K562 (cell line): ENCODE results near the gene AKAP3. TPM values are rescaled to one million over a fixed set of nuclear protein-coding genes. Genes with fewer than 3 reads are reported as not detected.

Experiments used
- ATAC-seq: fragments of 200-7000 bp; cut with Tn5 transposase; 3 replicates; pipeline ENCODE4 v1.9.1; 2020; ENCODE audit warnings: moderate library complexity
- BruUV-seq: library from RNA; stranded (reverse); fragments of 400-500 nt; replicated peaks from 2 replicates; lab custom pipeline; 2021; lab: Mats Ljungman, UMichigan
- CTCF ChIA-PET: fragments of 300-600 bp; formaldehyde crosslinking; extraction: SDS; loops from one replicate; lab custom pipeline; 2021; ENCODE audit warnings: low intra/inter-chr PET ratio; lab: Yijun Ruan, JAX
- POLR2A ChIA-PET: fragments of 300-600, 350-650 bp; sonication (Branson Sonifier 250); formaldehyde crosslinking; extraction: SDS; loops from one replicate; lab custom pipeline; 2021; ENCODE audit warnings: antibody characterized with exemption, inconsistent platforms; lab: Yijun Ruan, JAX
- DNase-seq, 4 experiments: peaks; one replicate each; pipeline versions ENCODE4 v3.0.0 to v3.0.0-alpha.2; 2011 to 2018; ENCODE audit warnings: low spot score in 3 of 4, mixed read lengths in 3 of 4; ENCODE audit errors: extremely low read depth in 1 of 4
- FAIRE-seq: peaks from 2 replicates; lab custom pipeline; 2011; peaks lifted over from hg19 to GRCh38; lab: Jason Lieb, UNC
- H2AFZ ChIP-seq: 2 replicates; pipeline ENCODE4 v1.6.0; 2011; ENCODE audit warnings: low read depth, low read length, control low read depth, inconsistent platforms
- H3K27ac ChIP-seq: fragments of 200-600 bp; 3 replicates; pipeline ENCODE4 v1.8.0; 2011; ENCODE audit warnings: low read depth, mild to moderate bottlenecking, control low read depth, inconsistent platforms, low read length, moderate library complexity, mixed read lengths; ENCODE audit errors: extremely low read depth
- H3K27me3 ChIP-seq, 2 experiments: fragments of 300-600 bp in 1 of 2; 2 replicates in 1 of 2; 3 replicates in 1 of 2; pipeline versions ENCODE4 v1.6.0 to v1.8.0; 2011; ENCODE audit warnings: inconsistent platforms in 2 of 2, low read length in 2 of 2, mild to moderate bottlenecking in 1 of 2, mixed read lengths in 1 of 2, moderate library complexity in 1 of 2; ENCODE audit not compliant: control insufficient read depth in 2 of 2, insufficient read depth in 2 of 2
- H3K36me3 ChIP-seq: fragments of 300-600 bp; 3 replicates; pipeline ENCODE4 v1.8.0; 2011; ENCODE audit warnings: mild to moderate bottlenecking, low read length, inconsistent platforms; ENCODE audit not compliant: control insufficient read depth, insufficient read depth
- H3K4me1 ChIP-seq, 2 experiments: fragments of 200-600 bp in 1 of 2; replicated peaks in 1 of 2; 2 replicates in 1 of 2; 3 replicates in 1 of 2; pipeline versions ENCODE4 v1.5.1 to v1.8.0; 2011; ENCODE audit warnings: inconsistent platforms in 2 of 2, low read length in 2 of 2, mild to moderate bottlenecking in 1 of 2, mixed read lengths in 1 of 2, moderate library complexity in 1 of 2; ENCODE audit not compliant: control insufficient read depth in 2 of 2, insufficient read depth in 2 of 2
- H3K4me2 ChIP-seq: 2 replicates; pipeline ENCODE4 v1.6.1; 2011; ENCODE audit warnings: low read length, control low read depth, inconsistent platforms, mixed read lengths; ENCODE audit not compliant: insufficient read depth
- H3K4me3 ChIP-seq: fragments of 200-600 bp; sonication (generic), shearing (Covaris generic); 2 replicates; pipeline ENCODE4 v1.5.1; 2016; ENCODE audit warnings: control low read depth, inconsistent platforms
- H3K79me2 ChIP-seq: fragments of 200-600 bp; 3 replicates; pipeline ENCODE4 v1.8.0; 2011; ENCODE audit warnings: low read length, inconsistent platforms; ENCODE audit not compliant: control insufficient read depth, insufficient read depth
- H3K9ac ChIP-seq, 2 experiments: 2 replicates each; pipeline versions ENCODE4 v1.6.0 to v1.6.1; 2011; ENCODE audit warnings: low read depth in 2 of 2, low read length in 2 of 2, control low read depth in 1 of 2, inconsistent platforms in 1 of 2, mild to moderate bottlenecking in 1 of 2, mixed read lengths in 1 of 2; ENCODE audit not compliant: insufficient read depth in 1 of 2
- H3K9me1 ChIP-seq: one replicate; pipeline ENCODE4 v1.6.0; 2011; ENCODE audit warnings: inconsistent platforms, mild to moderate bottlenecking, low read length, moderate library complexity; ENCODE audit not compliant: control insufficient read depth, insufficient read depth
- H3K9me3 ChIP-seq: replicated peaks from 2 replicates; pipeline ENCODE4 v1.5.1; 2011; ENCODE audit warnings: low read depth, low read length, inconsistent platforms; ENCODE audit not compliant: control insufficient read depth, insufficient read depth
- H4K20me1 ChIP-seq: replicated peaks from 2 replicates; pipeline ENCODE4 v1.6.1; 2011; ENCODE audit warnings: low read length, inconsistent platforms, mixed read lengths; ENCODE audit not compliant: control insufficient read depth, insufficient read depth
- E2F8 ChIP-seq: fragments of 450-650 bp; IDR thresholded peaks from 2 replicates; pipeline ENCODE4 v1.7.1; 2018; ENCODE audit warnings: mild to moderate bottlenecking, low read depth; ENCODE audit not compliant: partially characterized antibody
- ETV1 ChIP-seq: fragments of 450-650 bp; conservative IDR thresholded peaks from 2 replicates; pipeline ENCODE4 v1.6.1; 2016; ENCODE audit warnings: missing genetic modification characterization, control low read depth, low read depth, missing compliant biosample characterization
- FOXM1 ChIP-seq, 2 experiments: fragments of 450-650 bp in 1 of 2; sonication (generic) in 1 of 2; formaldehyde crosslinking in 1 of 2; IDR thresholded peaks; 2 replicates each; pipeline versions ENCODE4 v1.6.1 to v1.9.0; 2017 to 2022; ENCODE audit warnings: low read depth in 2 of 2, mild to moderate bottlenecking in 2 of 2, missing genetic modification reagents in 1 of 2, moderate library complexity in 1 of 2
- HDAC3 ChIP-seq: fragments of 450-650 bp; IDR thresholded peaks from 2 replicates; pipeline ENCODE4 v1.6.1; 2018; ENCODE audit warnings: borderline replicate concordance, mild to moderate bottlenecking, moderate library complexity; ENCODE audit not compliant: partially characterized antibody
- KDM1A ChIP-seq, 2 experiments: fragments of 450-650 bp; IDR thresholded peaks; 2 replicates each; pipeline ENCODE4 v1.6.1; 2016; ENCODE audit warnings: mild to moderate bottlenecking in 2 of 2
- MCM2 ChIP-seq: fragments of 450-650 bp; IDR thresholded peaks from 2 replicates; pipeline ENCODE4 v1.6.1; 2017; ENCODE audit warnings: low read depth, mild to moderate bottlenecking
- MXD1 ChIP-seq: fragments of 250-450 bp; sonication (Bioruptor Pico); IDR thresholded peaks from 2 replicates; pipeline ENCODE4 v1.8.0; 2021; ENCODE audit warnings: borderline replicate concordance, mild to moderate bottlenecking, moderate library complexity; ENCODE audit not compliant: poor library complexity, severe bottlenecking
- OTX1 ChIP-seq: fragments of 450-650 bp; formaldehyde crosslinking; IDR thresholded peaks from 2 replicates; pipeline ENCODE4 v1.4.0; 2022; ENCODE audit warnings: mild to moderate bottlenecking
- PCBP1 ChIP-seq: fragments of 200-400 bp; formaldehyde crosslinking; IDR thresholded peaks from 2 replicates; pipeline ENCODE4 v1.6.1; 2018; ENCODE audit warnings: mild to moderate bottlenecking, low read depth, low read length; ENCODE audit not compliant: poor library complexity, severe bottlenecking
- SAP30 ChIP-seq: fragments of 200-600 bp; sonication (generic); IDR thresholded peaks from 2 replicates; pipeline ENCODE4 v1.6.1; 2012; ENCODE audit warnings: borderline replicate concordance, low read depth, mild to moderate bottlenecking, moderate library complexity, low read length, control low read depth, inconsistent platforms; ENCODE audit not compliant: insufficient read depth, poor library complexity, severe bottlenecking
- TAF7 ChIP-seq: fragments of 450-650 bp; IDR thresholded peaks from 2 replicates; pipeline ENCODE4 v1.6.1; 2016; ENCODE audit warnings: missing genetic modification characterization, missing compliant biosample characterization
- TEAD2 ChIP-seq: fragments of 450-650 bp; IDR thresholded peaks from 2 replicates; pipeline ENCODE4 v1.6.1; 2016; ENCODE audit warnings: missing genetic modification characterization, control low read depth, missing compliant biosample characterization
- ZBED1 ChIP-seq: IDR thresholded peaks from 2 replicates; pipeline ENCODE4 v1.6.1; 2014
- ZNF232 ChIP-seq: sonication (generic); formaldehyde crosslinking; IDR thresholded peaks from 2 replicates; pipeline ENCODE4 v1.8.0; 2022; ENCODE audit warnings: mild to moderate bottlenecking, missing genetic modification reagents
- ZNF263 ChIP-seq: sonication (generic); formaldehyde crosslinking; IDR thresholded peaks from 2 replicates; pipeline ENCODE4 v1.8.0; 2022; ENCODE audit warnings: mild to moderate bottlenecking, missing genetic modification reagents, borderline replicate concordance
- ZNF644 ChIP-seq: fragments of 200-800 bp; sonication (Bioruptor generic); IDR thresholded peaks from 2 replicates; pipeline ENCODE4 v1.6.1; 2016; ENCODE audit warnings: low read depth, missing genetic modification characterization, missing compliant biosample characterization
- WGBS: fragments of 100-300 bp; shearing (Covaris generic); methylation state at CpG from one replicate; pipeline ENCODE4 v1.1.6; 2016; ENCODE audit warnings: low coverage, mixed read lengths; ENCODE audit not compliant: insufficient coverage; ENCODE audit errors: missing lambda C conversion rate; 5-methylcytosine and 5-hydroxymethylcytosine counted together
- in situ Hi-C: fragments of 300-500 bp; cut with MboI; formaldehyde crosslinking; loops from 4 replicates; pipeline ENCODE4 v1.15.0; 2018; ENCODE audit warnings: inconsistent platforms, mixed read lengths
- intact Hi-C: fragments of 100-400 bp; cut with micrococcal nuclease; formaldehyde crosslinking; loops from 2 replicates; pipeline ENCODE4 v1.14.2; 2022
- polyA plus RNA-seq, 8 experiments: library from polyadenylated mRNA; depleted of rRNA in 4 of 8; stranded (reverse) in 5 of 8; unstranded in 3 of 8; fragments of >200 nt; fragmentation: Nextera tagmentation in 2 of 8; fragmentation: Illumina TruSeq in 1 of 8; extraction: Ambion mirVana in 2 of 8; extraction: Trizol in 1 of 8; gene quantifications; 2 replicates each; pipeline versions ENCODE4 v1.2.1 to v1.2.3, GENCODE V29; 2011 to 2014; ENCODE audit warnings: inconsistent platforms in 1 of 8, missing spikeins in 1 of 8
- total RNA-seq, 7 experiments: library from RNA; depleted of rRNA in 6 of 7; stranded (reverse); fragments of >200 nt in 6 of 7; fragmentation: Illumina TruSeq in 2 of 7; extraction: Trizol in 2 of 7; gene quantifications; 2 replicates each; pipeline versions ENCODE4 v1.2.1 to v1.2.3, GENCODE V29; 2011 to 2021; ENCODE audit warnings: low replicate concordance in 1 of 7

AKAP3 gene
- total and polyA plus RNA-seq, 9 of the 15 experiments (the other 6 are each of a cell fraction or from before 2014, with no cell fraction given): 0.17 to 2.8 (median 0.43) TPM

- TF ChIP-seq E2F8 (no peak), ZNF263 (CRISPR knock-in tag) (no peak), ZNF232 (no peak), MCM2 (no peak), HDAC3 (no peak), PCBP1 (no peak), KDM1A (IDR thresholded peaks at IDR 0.05) (no peak), TEAD2 (tag) (no peak), ETV1 (no peak)
- TF ChIP-seq, all 486 proteins: peak for 0
These were observed 18.6 kb downstream of the AKAP3 start (continued) for GRCh38 chr12:4630262-4630661.

- H3K9me1 ChIP-seq: no peaks in the 10 kb centered on the region
- H3K79me2 ChIP-seq: no peaks in the 10 kb centered on the region
- H3K4me2 ChIP-seq: no peak overlapping the region
- H3K36me3 ChIP-seq: no peaks in the 10 kb centered on the region
- CTCF ChIA-PET: no interaction called here
- POLR2A ChIA-PET: interaction anchor here (0.5 kb wide), 1 partner anchor 915 kb away, joined by 3 read pairs; no protein-coding TSS in a partner anchor
- WGBS: 3% methylated on average over 9 of the region's 10 CpGs
- ATAC-seq (no peak), DNase-seq (no peak), FAIRE-seq (no peak)
- H3K27ac ChIP-seq: no peak overlapping the region
- no peaks in the 10 kb centered on the region for H3K4me1 ChIP-seq
- BruUV-seq: no TSS peak
- no peaks in the 10 kb centered on the region for H3K9me3 ChIP-seq
- intact Hi-C loops (no loop called here), in situ Hi-C loops (no loop called here)
- H2AFZ ChIP-seq: no peak overlapping the region
- H3K9ac ChIP-seq: no peak overlapping the region
- TF ChIP-seq FOXM1 (IDR thresholded peaks at IDR 0.05; ENCODE audit: low read depth) (no peak), FOXM1 (CRISPR knock-in tag; IDR thresholded peaks at IDR 0.05; ENCODE audit: low read depth) (no peak), ZNF644 (no peak), OTX1 (CRISPR knock-in tag) (no peak), SAP30 (no peak), TAF7 (tag) (no peak), ZBED1 (no peak), MXD1 (CRISPR knock-in tag) (no peak)
- H4K20me1 ChIP-seq: no peaks in the 10 kb centered on the region
- H3K27me3 ChIP-seq: peaks cover 2 to 20% of the 10 kb centered on the region in 2 experiments; a peak in 4 of 5 replicates
- no peak overlapping the region for H3K4me3 ChIP-seq
These were observed 20.4 kb downstream of the AKAP3 start for GRCh38 chr12:4628406-4628805.
